Testis (tissue), 3 donors: Measurements from ENCODE around the gene ZNF839. TPM values are rescaled to one million over a fixed set of nuclear protein-coding genes. Genes with fewer than 3 reads are reported as not detected.

ENCODE experiments used
- DNase-seq: peaks from one replicate; pipeline ENCODE4 v3.0.0-alpha.2; 2019
- H3K27ac ChIP-seq, 2 donors: fragments of 200-600 bp; sonication (generic); one replicate each; pipeline ENCODE4 v1.5.1; 2019
- H3K27me3 ChIP-seq: fragments of 200-600 bp; sonication (generic); one replicate; pipeline ENCODE4 v1.5.1; 2019
- H3K36me3 ChIP-seq: fragments of 200-600 bp; sonication (generic); one replicate; pipeline ENCODE4 v1.5.1; 2017; ENCODE audit warnings: low read depth; ENCODE audit errors: missing control alignments
- H3K4me1 ChIP-seq: fragments of 200-600 bp; sonication (generic); one replicate; pipeline ENCODE4 v1.5.1; 2019
- H3K4me3 ChIP-seq, 2 donors: fragments of 200-600 bp; sonication (generic); one replicate each; pipeline ENCODE4 v1.5.1; 2017 to 2019
- H3K9me3 ChIP-seq: fragments of 200-600 bp; sonication (generic); one replicate; pipeline ENCODE4 v1.5.1; 2017
- POLR2A ChIP-seq: fragments of 450-650 bp; IDR thresholded peaks from one replicate; pipeline ENCODE4 v1.6.1; 2017; ENCODE audit warnings: antibody characterized with exemption, mild to moderate bottlenecking, moderate library complexity
- WGBS, 2 donors: methylation state at CpG; one replicate each; pipeline ENCODE4 v1.1.5; 2018; 5-methylcytosine and 5-hydroxymethylcytosine counted together
- intact Hi-C: fragments of 100-400 bp; cut with DNase I; formaldehyde crosslinking; loops from one replicate; pipeline ENCODE4 v1.15.1; 2023; ENCODE audit warnings: low total_unique reads
- polyA plus RNA-seq: library from polyadenylated mRNA; stranded (reverse); fragments of 350-450 nt; fragmentation: Illumina TruSeq; extraction: RNeasy Lipid Tissue Mini Kit (QIAGEN cat#74804); gene quantifications from one replicate; pipeline ENCODE4 v1.2.3, GENCODE V29; 2014; ENCODE audit warnings: low read depth, low replicate concordance; ENCODE audit not compliant: insufficient read depth
- total RNA-seq, 2 donors: library from RNA; depleted of rRNA; stranded (reverse); fragments of >200 nt; gene quantifications; one replicate each; pipeline ENCODE4 v1.2.3, GENCODE V29; 2016
- TF ChIP-seq, protein P1 (sequence below), 3 experiments: fragments of 450-650 bp in 2 of 3; fragments of 200-600 bp in 1 of 3; sonication (generic) in 1 of 3; IDR thresholded peaks; one replicate each; pipeline ENCODE4 v1.5.1; 2016 to 2019; ENCODE audit warnings: antibody characterized with exemption in 3 of 3, mild to moderate bottlenecking in 2 of 3, moderate library complexity in 1 of 3

Gene ZNF839
- total and polyA plus RNA-seq, 3 donors from 2014 or later = 41.4 to 59.0 (median 55.4) TPM

DNA sequence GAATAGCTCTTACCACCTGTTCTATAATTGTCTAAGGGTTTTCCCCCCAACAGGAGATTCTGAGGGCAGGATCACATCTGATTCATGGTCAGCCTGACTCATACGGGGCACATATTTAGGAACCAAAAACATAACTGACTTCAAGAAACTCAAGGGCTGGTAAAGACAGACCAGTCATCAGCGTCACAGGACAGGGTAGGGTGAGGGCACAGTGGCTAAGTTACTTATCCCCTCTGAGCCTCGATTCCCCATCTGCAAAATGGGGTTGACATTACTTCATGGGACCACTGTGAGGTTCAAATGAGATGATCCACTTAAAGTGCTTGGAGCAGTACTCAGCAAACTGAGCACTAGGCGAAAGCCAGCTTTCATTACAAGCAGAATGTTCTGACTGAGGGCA, 42.5 kb downstream of the ZNF839 start:
- Histone ChIP-seq H3K36me3 (no peaks in the 10 kb centered on the region), H3K27ac (peak overlapping the region; percentile 88 to 92), H3K27me3 (no peaks in the 10 kb centered on the region), H3K9me3 (no peaks in the 10 kb centered on the region), H3K4me3 (peak overlapping the region; percentile 97 to 98), H3K4me1 (peaks cover 17% of the 10 kb centered on the region)
- WGBS, 2 donors = 19 to 22% methylated on average over 4 of the region's 4 CpGs
- no peak for DNase-seq
- intact Hi-C loops = no loop called here
- TF ChIP-seq POLR2A = no peak
- TF ChIP-seq, protein P1, sequence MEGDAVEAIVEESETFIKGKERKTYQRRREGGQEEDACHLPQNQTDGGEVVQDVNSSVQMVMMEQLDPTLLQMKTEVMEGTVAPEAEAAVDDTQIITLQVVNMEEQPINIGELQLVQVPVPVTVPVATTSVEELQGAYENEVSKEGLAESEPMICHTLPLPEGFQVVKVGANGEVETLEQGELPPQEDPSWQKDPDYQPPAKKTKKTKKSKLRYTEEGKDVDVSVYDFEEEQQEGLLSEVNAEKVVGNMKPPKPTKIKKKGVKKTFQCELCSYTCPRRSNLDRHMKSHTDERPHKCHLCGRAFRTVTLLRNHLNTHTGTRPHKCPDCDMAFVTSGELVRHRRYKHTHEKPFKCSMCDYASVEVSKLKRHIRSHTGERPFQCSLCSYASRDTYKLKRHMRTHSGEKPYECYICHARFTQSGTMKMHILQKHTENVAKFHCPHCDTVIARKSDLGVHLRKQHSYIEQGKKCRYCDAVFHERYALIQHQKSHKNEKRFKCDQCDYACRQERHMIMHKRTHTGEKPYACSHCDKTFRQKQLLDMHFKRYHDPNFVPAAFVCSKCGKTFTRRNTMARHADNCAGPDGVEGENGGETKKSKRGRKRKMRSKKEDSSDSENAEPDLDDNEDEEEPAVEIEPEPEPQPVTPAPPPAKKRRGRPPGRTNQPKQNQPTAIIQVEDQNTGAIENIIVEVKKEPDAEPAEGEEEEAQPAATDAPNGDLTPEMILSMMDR (IDR thresholded peaks at IDR 0.05) = no peak

DNA sequence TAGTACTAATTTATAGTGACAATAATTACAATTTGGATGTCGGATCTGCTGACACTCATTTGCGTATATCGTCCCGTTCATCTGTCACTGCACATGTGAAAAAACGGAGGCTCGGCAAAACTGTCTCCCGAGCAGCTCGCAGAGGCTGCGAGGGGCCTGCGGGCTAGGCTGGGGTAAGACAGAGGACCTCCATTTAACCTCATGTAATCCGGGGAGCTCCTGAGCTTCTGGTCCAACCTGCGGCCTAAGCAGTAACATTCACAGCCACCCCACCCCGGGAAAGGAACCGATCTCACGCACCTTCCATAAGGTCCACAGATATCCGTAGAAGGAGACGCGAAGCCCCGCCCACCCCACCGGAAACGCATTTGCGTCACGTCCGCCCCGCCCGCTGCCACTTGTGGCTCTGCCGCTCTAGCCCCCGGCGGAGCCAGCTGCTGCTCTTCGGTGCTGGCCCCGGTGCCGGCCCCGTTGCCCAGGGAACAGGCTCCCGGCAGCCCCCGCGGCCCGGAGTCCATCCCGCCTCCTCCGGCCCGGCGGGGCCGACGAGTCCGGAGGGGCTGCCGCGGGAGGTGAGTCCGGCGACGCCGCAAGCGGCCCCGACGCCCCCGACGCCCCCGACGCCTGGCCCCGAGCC, 43.1 kb downstream of the ZNF839 start, which contains the start of the genes CINP and TECPR2:
CINP (minus strand) TSS at position 346 of the 637 bp plus-strand sequence; CDS start at position 307, 39 bp downstream.
TECPR2 (plus strand) TSS at position 397 of the 637 bp plus-strand sequence. CDS start 13,781 bp downstream, outside the sequence.
- Histone ChIP-seq H3K4me3 (peak within 1 kb of the TSS; percentile 97 to 98), H3K27ac (peak within 1 kb of the TSS; percentile 88 to 92), H3K9me3 (no peaks in the 10 kb centered on the region), H3K36me3 (no peaks in the 10 kb centered on the region), H3K4me1 (peaks cover 17% of the 10 kb centered on the region), H3K27me3 (no peaks in the 10 kb centered on the region)
- TF ChIP-seq, protein P1 (IDR thresholded peaks at IDR 0.05) = no peak
- peak; percentile 38 for TF ChIP-seq POLR2A
- WGBS, 2 donors = 0 to 1% methylated on average over 31 to 37 of the region's 58 CpGs
- intact Hi-C loops = no loop called here
- DNase-seq = peak; percentile 99

DNA sequence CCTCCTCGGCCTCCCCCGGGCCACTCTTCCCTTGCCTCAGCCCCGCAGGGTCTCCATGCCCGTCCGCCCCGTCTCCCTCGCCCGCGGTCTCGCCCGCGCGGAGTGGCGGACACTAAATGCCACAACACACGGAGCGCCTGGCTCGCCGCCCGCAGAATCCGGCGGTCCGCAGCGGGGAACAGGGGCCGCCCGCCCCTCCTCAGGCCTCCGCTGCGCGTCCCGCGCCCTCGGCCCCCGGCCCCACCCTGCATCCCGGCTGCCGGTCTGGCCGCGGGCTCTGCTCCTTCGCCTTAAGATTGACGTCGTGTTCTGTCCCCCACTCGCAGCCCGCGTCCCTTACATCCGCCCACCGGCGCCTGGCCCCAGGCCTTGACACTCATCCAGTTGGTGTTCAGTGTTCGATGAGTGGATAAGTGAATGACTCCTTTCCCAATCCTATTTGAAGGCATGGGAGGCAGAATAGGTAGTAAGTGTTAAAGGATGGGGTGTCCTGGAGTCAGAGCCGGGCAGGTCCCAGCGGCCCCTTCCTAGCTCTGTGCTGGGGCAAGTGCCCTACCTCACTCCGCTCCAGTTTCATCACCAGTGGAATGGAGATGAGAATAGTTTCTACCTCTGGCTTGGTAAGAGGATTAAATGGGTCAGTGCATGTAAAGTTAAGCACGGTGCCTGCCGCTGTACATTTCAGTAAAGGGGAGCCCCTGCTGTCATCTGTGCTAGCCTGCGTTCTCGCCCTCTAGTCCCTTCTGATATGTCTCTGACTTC, 43.8 kb downstream of the ZNF839 start:
- Histone ChIP-seq H3K27ac (peak overlapping the region; percentile 88 to 92), H3K4me3 (peak overlapping the region; percentile 97 to 98), H3K27me3 (no peaks in the 10 kb centered on the region), H3K4me1 (peaks cover 17% of the 10 kb centered on the region), H3K36me3 (no peaks in the 10 kb centered on the region), H3K9me3 (no peaks in the 10 kb centered on the region)
- TF ChIP-seq, protein P1 (IDR thresholded peaks at IDR 0.05) = no peak
- no peak for TF ChIP-seq POLR2A
- intact Hi-C loops = no loop called here
- WGBS, 2 donors = 1 to 5% methylated on average over 10 to 53 of the region's 53 CpGs
- peak; percentile 35 for DNase-seq

DNA sequence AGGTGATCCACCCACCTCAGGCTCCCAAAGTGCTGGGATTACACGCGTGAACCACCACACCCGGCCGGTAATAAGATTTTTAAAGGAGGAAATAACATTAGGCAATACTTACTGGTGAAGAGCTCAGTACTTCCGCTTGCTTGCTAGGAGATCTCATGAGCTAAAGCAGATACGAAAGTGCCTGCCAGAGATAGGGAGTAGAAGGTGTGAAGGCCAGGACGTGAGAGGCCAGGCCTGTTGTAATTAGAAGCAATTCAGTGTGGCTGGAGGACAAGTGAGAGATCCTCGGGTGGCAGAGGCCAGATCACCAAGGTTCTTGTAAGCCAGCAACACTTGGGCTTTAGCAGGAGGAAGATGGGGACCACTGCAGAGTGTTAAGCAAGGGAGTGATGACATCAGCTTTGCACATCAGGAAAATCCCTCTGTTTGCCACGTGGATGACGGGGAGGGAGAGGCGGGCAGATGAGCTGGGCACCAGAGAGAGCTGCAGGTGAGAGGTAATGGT, 50.8 kb downstream of the ZNF839 start:
- intact Hi-C loops = no loop called here
- 71 to 76% methylated on average over 11 of the region's 11 CpGs for WGBS, 2 donors
- no peak overlapping the region for H3K27ac ChIP-seq
- peak; percentile 29 for DNase-seq
- TF ChIP-seq POLR2A = no peak
- TF ChIP-seq, protein P1 (IDR thresholded peaks at IDR 0.05) = no peak
- H3K4me3 ChIP-seq = no peak overlapping the region
- H3K36me3 ChIP-seq = no peaks in the 10 kb centered on the region
- H3K9me3 ChIP-seq = no peaks in the 10 kb centered on the region
- H3K4me1 ChIP-seq = peaks cover 6% of the 10 kb centered on the region
- no peaks in the 10 kb centered on the region for H3K27me3 ChIP-seq
